Lung microvascular endothelial cell (primary cell): ENCODE data around the gene PRSS27. TPM values are rescaled to one million over a fixed set of nuclear protein-coding genes. Genes with fewer than 3 reads are reported as not detected.
"Not testable (repeated sequence)": the region's sequence is repeated elsewhere in the genome, so short reads cannot be mapped to it uniquely, and the experiment has no call there.

ENCODE experiments used
- DNase-seq, 2 donors: peaks; one replicate each; pipeline versions ENCODE4 v3.0.0 to v3.0.0-alpha.2; 2010; ENCODE audit warnings: low read depth in 2 of 2
- total RNA-seq: library from RNA; depleted of rRNA; stranded (reverse); fragments of >200 nt; gene quantifications from 2 replicates; pipeline ENCODE4 v1.2.1, GENCODE V29; 2014

Gene PRSS27
- total RNA-seq, 1 donor from 2014 or later, result 0.20 TPM

GRCh38 chr16:2724816-2725348 is 4.9 kb upstream of the PRSS27 start:
- no peak for DNase-seq

- no peak for DNase-seq
Measured at GRCh38 chr16:2724088-2724676, 4.2 kb upstream of the PRSS27 start.

- DNase-seq, result not testable (repeated sequence)
Measured at GRCh38 chr16:2721634-2722173, 1.7 kb upstream of the PRSS27 start.

GRCh38 chr16:2720719-2721633 is 952 bp upstream of the PRSS27 start:
- peak; percentile 66 to 70 for DNase-seq

GRCh38 chr16:2719328-2720063 is 528 bp downstream of the PRSS27 start:
- DNase-seq, result no peak

DNA sequence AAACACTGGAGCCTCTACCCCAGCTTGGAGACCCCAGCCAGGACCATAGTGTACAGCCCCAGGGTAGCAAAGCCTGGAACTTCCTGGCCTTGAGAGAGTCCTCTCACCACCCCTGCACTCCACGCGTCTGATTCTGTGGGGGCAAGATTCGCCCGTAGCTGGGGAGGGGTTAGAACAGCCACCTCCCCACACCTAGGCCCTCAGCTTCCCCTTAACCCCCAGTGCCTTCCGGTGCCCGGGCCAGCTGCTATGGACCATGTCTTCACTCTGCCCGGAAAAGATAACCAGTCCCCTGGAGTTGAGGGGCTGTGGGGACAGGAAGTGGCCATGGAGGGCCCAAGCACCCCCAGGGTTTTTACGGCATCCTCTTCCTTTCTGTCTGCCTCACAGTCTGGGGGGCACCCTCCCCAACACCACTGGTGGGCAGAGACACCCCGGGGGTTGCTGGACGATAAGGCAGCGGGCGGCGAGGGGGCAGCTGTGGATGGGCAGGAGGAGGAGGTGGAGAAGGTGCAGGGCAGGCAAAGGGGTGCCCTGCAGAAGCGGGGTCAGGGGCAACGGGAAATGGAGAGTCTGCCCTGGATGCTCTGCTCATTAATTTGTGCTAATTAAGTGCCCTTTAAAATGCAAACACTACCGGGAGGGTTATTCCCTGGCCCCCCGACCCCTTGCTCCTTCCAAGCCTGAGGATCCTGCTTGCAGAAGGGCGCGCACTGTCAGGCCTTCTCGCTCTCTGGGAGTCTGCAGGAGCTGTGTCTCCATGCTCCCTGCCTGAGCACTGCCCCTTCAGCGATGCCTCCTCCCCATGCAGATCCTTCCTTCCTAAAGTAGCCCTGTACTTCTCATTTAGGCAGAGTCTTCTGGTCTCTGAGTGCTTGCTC is 2.4 kb downstream of the PRSS27 start:
- no peak for DNase-seq

GRCh38 chr16:2716948-2717347 is 3.1 kb downstream of the PRSS27 start:
- DNase-seq, result no peak

GRCh38 chr16:2715966-2716885 is 3.8 kb downstream of the PRSS27 start:
- DNase-seq, result no peak

- DNase-seq, result peak; percentile 46 to 61
Measured at GRCh38 chr16:2715519-2715918, 4.5 kb downstream of the PRSS27 start.

- DNase-seq, result no peak
Measured at GRCh38 chr16:2715064-2715463, 5.0 kb downstream of the PRSS27 start.

- no peak for DNase-seq
Measured at GRCh38 chr16:2713985-2714774, 5.8 kb downstream of the PRSS27 start.

DNA sequence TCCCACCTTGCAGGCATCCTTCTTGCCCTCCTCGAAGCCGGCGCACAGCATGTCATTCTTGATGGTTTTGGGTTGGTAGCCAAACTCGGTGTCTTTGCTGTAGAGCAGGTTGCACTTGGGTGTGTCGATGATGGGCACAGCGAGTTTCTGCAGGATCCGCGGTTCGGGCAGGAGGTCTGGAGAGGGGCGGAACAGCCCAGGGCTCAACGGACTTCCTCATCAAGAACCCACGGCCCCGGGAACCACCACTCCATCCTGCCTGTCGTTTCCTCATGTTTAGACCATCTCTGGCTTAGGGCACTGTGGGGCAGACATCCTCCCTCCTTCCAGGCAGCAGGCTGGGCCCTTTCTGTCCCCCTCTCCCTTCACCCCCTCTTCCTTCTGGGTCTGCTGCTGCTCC is 6.5 kb downstream of the PRSS27 start:
- DNase-seq, result no peak

GRCh38 chr16:2712546-2712945 is 7.5 kb downstream of the PRSS27 start:
- DNase-seq, result no peak

DNA sequence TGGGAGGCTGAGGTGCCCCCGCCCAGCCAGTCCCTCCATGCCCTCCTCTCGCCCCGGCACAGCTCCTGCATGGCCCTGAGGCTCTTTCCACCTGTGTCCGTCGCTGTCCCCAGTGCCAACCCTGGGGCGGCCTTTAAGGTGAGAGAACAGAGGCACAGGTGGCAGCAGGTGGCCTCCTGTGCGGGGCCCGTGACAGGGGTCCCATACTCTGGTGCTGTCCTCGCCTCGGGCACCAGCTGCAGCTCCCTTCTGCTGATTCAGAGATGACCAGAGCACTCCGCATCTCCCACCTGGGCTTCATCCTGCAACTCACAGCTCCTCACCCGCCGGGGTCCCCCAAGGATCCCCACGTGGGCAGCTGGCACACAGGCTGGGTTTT is 8.0 kb downstream of the PRSS27 start:
- DNase-seq, result no peak

GRCh38 chr16:2711370-2712062 is 8.5 kb downstream of the PRSS27 start:
- DNase-seq, result no peak

- no peak for DNase-seq
Measured at GRCh38 chr16:2710711-2711231, 9.3 kb downstream of the PRSS27 start.

DNA sequence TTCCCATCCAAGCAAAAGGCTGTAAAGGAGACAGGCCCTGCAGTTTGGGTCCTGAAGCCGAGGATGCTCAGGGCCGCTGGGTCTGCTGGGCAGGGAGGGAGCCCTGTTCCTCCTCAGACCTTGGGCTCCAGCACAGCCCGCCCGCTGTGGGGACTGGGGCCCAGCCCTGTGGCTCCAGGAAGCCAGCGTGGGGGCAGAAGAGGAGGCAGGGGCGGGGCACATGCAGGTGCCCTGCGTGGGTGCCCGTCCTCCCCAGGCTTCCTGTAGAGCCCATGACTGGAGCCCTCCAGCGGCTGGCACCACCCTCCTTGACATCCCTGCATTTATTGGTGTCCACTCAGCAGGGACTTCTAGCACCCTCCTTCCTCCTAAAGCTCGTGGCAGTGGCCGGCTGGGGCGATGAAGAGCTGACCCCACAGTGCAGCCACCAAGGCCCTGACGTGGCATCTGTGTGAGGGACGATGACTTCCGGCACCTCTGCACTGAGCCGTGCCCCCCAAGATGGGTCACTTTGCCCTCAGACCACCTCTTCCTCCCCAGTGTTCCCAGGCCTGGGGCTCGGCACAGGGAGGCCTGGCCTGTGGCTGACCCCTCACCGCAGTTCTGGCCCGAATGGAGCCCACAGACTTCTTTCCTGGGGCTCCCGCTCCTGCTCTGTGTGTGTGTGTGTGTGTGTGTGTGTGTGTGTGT is 9.9 kb downstream of the PRSS27 start:
- DNase-seq, result no peak
